ENCODE results near the gene NFIA. TPM values are rescaled to one million over a fixed set of nuclear protein-coding genes. Genes with fewer than 3 reads are reported as not detected.
A peak's percentile ranks its signal among the peaks of the same experiment; 100 is the strongest.

The NFIA gene
- polyA plus RNA-seq, 4 donors: 1.6 to 9.7 (median 4.9) TPM

- peaks cover 5 to 13% (median 7%) of the 10 kb centered on the region in 3 donors for H3K36me3 ChIP-seq (ENCODE audit: control insufficient read depth in 3 of 3, insufficient read depth in 2 of 3, low read depth in 1 of 3, low read length in 3 of 3)
- no peaks in the 10 kb centered on the region for H3K9me3 ChIP-seq (ENCODE audit: control insufficient read depth in 2 of 2, insufficient read depth in 1 of 2, low read depth in 1 of 2, low read length in 1 of 2)
- H3K27ac ChIP-seq (ENCODE audit: low read depth in 1 of 3, low read length in 2 of 3): no peak overlapping the region
- no peaks in the 10 kb centered on the region for H3K4me1 ChIP-seq (ENCODE audit: control insufficient read depth in 3 of 3, insufficient read depth in 2 of 3, low read depth in 1 of 3, low read length in 2 of 3)
- WGBS, 3 donors: 72 to 95% (median 85%) methylated on average over 3 of the region's 3 CpGs
- FAIRE-seq (no peak), DNase-seq (no peak)
- H3K4me3 ChIP-seq (ENCODE audit: low read depth in 1 of 3, low read length in 3 of 3): no peak overlapping the region
- no peaks in the 10 kb centered on the region for H3K27me3 ChIP-seq (ENCODE audit: control insufficient read depth in 3 of 3, insufficient read depth in 3 of 3, low read length in 3 of 3)
Measured at GRCh38 chr1:61352845-61353435, 270.6 kb downstream of the NFIA start.

GRCh38 chr1:61353797-61354406, 271.5 kb downstream of the NFIA start:
- Histone ChIP-seq H3K4me3 (ENCODE audit: low read depth in 1 of 3, low read length in 3 of 3) (no peak overlapping the region), H3K4me1 (ENCODE audit: control insufficient read depth in 3 of 3, insufficient read depth in 2 of 3, low read depth in 1 of 3, low read length in 2 of 3) (no peaks in the 10 kb centered on the region), H3K9me3 (ENCODE audit: control insufficient read depth in 2 of 2, insufficient read depth in 1 of 2, low read depth in 1 of 2, low read length in 1 of 2) (no peaks in the 10 kb centered on the region), H3K36me3 (ENCODE audit: control insufficient read depth in 3 of 3, insufficient read depth in 2 of 3, low read depth in 1 of 3, low read length in 3 of 3) (peaks cover 7 to 12% (median 7%) of the 10 kb centered on the region in 3 donors), H3K27ac (ENCODE audit: low read depth in 1 of 3, low read length in 2 of 3) (no peak overlapping the region), H3K27me3 (ENCODE audit: control insufficient read depth in 3 of 3, insufficient read depth in 3 of 3, low read length in 3 of 3) (no peaks in the 10 kb centered on the region)
- no peak for DNase-seq
- no peak for FAIRE-seq
- 60 to 75% (median 64%) methylated on average over 4 of the region's 4 CpGs for WGBS, 3 donors

GRCh38 chr1:61356016-61356415, 273.7 kb downstream of the NFIA start:
- Histone ChIP-seq H3K27me3 (ENCODE audit: control insufficient read depth in 3 of 3, insufficient read depth in 3 of 3, low read length in 3 of 3) (no peaks in the 10 kb centered on the region), H3K9me3 (ENCODE audit: control insufficient read depth in 2 of 2, insufficient read depth in 1 of 2, low read depth in 1 of 2, low read length in 1 of 2) (no peaks in the 10 kb centered on the region), H3K27ac (ENCODE audit: low read depth in 1 of 3, low read length in 2 of 3) (no peak overlapping the region), H3K4me1 (ENCODE audit: control insufficient read depth in 3 of 3, insufficient read depth in 2 of 3, low read depth in 1 of 3, low read length in 2 of 3) (no peaks in the 10 kb centered on the region), H3K36me3 (ENCODE audit: control insufficient read depth in 3 of 3, insufficient read depth in 2 of 3, low read depth in 1 of 3, low read length in 3 of 3) (peaks cover 7 to 17% (median 9%) of the 10 kb centered on the region in 3 donors), H3K4me3 (ENCODE audit: low read depth in 1 of 3, low read length in 3 of 3) (no peak overlapping the region)
- FAIRE-seq: no peak
- no peak for DNase-seq

GRCh38 chr1:61356995-61357394, 274.6 kb downstream of the NFIA start:
- H3K27ac ChIP-seq (ENCODE audit: low read depth in 1 of 3, low read length in 2 of 3): no peak overlapping the region
- H3K9me3 ChIP-seq (ENCODE audit: control insufficient read depth in 2 of 2, insufficient read depth in 1 of 2, low read depth in 1 of 2, low read length in 1 of 2): no peaks in the 10 kb centered on the region
- FAIRE-seq: no peak
- no peak for DNase-seq
- peaks cover 7 to 17% (median 9%) of the 10 kb centered on the region in 3 donors for H3K36me3 ChIP-seq (ENCODE audit: control insufficient read depth in 3 of 3, insufficient read depth in 2 of 3, low read depth in 1 of 3, low read length in 3 of 3)
- no peaks in the 10 kb centered on the region for H3K27me3 ChIP-seq (ENCODE audit: control insufficient read depth in 3 of 3, insufficient read depth in 3 of 3, low read length in 3 of 3)
- H3K4me3 ChIP-seq (ENCODE audit: low read depth in 1 of 3, low read length in 3 of 3): no peak overlapping the region
- WGBS, 3 donors: 84 to 85% (median 84%) methylated on average over 5 of the region's 5 CpGs
- no peaks in the 10 kb centered on the region for H3K4me1 ChIP-seq (ENCODE audit: control insufficient read depth in 3 of 3, insufficient read depth in 2 of 3, low read depth in 1 of 3, low read length in 2 of 3)

GRCh38 chr1:61357539-61357938, 275.2 kb downstream of the NFIA start:
- no peak for FAIRE-seq
- no peak for DNase-seq
- 91 to 94% (median 93%) methylated on average over 5 of the region's 5 CpGs for WGBS, 3 donors
- Histone ChIP-seq H3K36me3 (ENCODE audit: control insufficient read depth in 3 of 3, insufficient read depth in 2 of 3, low read depth in 1 of 3, low read length in 3 of 3) (peaks cover 4 to 17% (median 7%) of the 10 kb centered on the region in 3 donors), H3K4me3 (ENCODE audit: low read depth in 1 of 3, low read length in 3 of 3) (no peak overlapping the region), H3K9me3 (ENCODE audit: control insufficient read depth in 2 of 2, insufficient read depth in 1 of 2, low read depth in 1 of 2, low read length in 1 of 2) (no peaks in the 10 kb centered on the region), H3K27me3 (ENCODE audit: control insufficient read depth in 3 of 3, insufficient read depth in 3 of 3, low read length in 3 of 3) (no peaks in the 10 kb centered on the region), H3K27ac (ENCODE audit: low read depth in 1 of 3, low read length in 2 of 3) (no peak overlapping the region), H3K4me1 (ENCODE audit: control insufficient read depth in 3 of 3, insufficient read depth in 2 of 3, low read depth in 1 of 3, low read length in 2 of 3) (no peaks in the 10 kb centered on the region)

- Histone ChIP-seq H3K4me1 (ENCODE audit: control insufficient read depth in 3 of 3, insufficient read depth in 2 of 3, low read depth in 1 of 3, low read length in 2 of 3) (no peaks in the 10 kb centered on the region), H3K27ac (ENCODE audit: low read depth in 1 of 3, low read length in 2 of 3) (no peak overlapping the region), H3K9me3 (ENCODE audit: control insufficient read depth in 2 of 2, insufficient read depth in 1 of 2, low read depth in 1 of 2, low read length in 1 of 2) (no peaks in the 10 kb centered on the region), H3K36me3 (ENCODE audit: control insufficient read depth in 3 of 3, insufficient read depth in 2 of 3, low read depth in 1 of 3, low read length in 3 of 3) (peaks cover 4 to 14% (median 7%) of the 10 kb centered on the region in 3 donors), H3K4me3 (ENCODE audit: low read depth in 1 of 3, low read length in 3 of 3) (no peak overlapping the region), H3K27me3 (ENCODE audit: control insufficient read depth in 3 of 3, insufficient read depth in 3 of 3, low read length in 3 of 3) (no peaks in the 10 kb centered on the region)
- DNase-seq: no peak
- WGBS, 3 donors: 90 to 98% (median 90%) methylated on average over 8 of the region's 8 CpGs
- FAIRE-seq: no peak
Measured at GRCh38 chr1:61358770-61359455, 276.6 kb downstream of the NFIA start.

- DNase-seq: no peak
- Histone ChIP-seq H3K27ac (ENCODE audit: low read depth in 1 of 3, low read length in 2 of 3) (no peak overlapping the region), H3K27me3 (ENCODE audit: control insufficient read depth in 3 of 3, insufficient read depth in 3 of 3, low read length in 3 of 3) (no peaks in the 10 kb centered on the region), H3K4me1 (ENCODE audit: control insufficient read depth in 3 of 3, insufficient read depth in 2 of 3, low read depth in 1 of 3, low read length in 2 of 3) (no peaks in the 10 kb centered on the region), H3K36me3 (ENCODE audit: control insufficient read depth in 3 of 3, insufficient read depth in 2 of 3, low read depth in 1 of 3, low read length in 3 of 3) (peaks cover 3 to 15% (median 3%) of the 10 kb centered on the region in 3 donors), H3K4me3 (ENCODE audit: low read depth in 1 of 3, low read length in 3 of 3) (no peak overlapping the region), H3K9me3 (ENCODE audit: control insufficient read depth in 2 of 2, insufficient read depth in 1 of 2, low read depth in 1 of 2, low read length in 1 of 2) (no peaks in the 10 kb centered on the region)
- FAIRE-seq: no peak
- 92 to 96% (median 96%) methylated on average over 2 of the region's 2 CpGs for WGBS, 3 donors
Measured at GRCh38 chr1:61361931-61362330, 279.6 kb downstream of the NFIA start.

GRCh38 chr1:61362351-61362750, 280.0 kb downstream of the NFIA start:
- no peaks in the 10 kb centered on the region for H3K27me3 ChIP-seq (ENCODE audit: control insufficient read depth in 3 of 3, insufficient read depth in 3 of 3, low read length in 3 of 3)
- H3K27ac ChIP-seq (ENCODE audit: low read depth in 1 of 3, low read length in 2 of 3): no peak overlapping the region
- peak in 1 of 2 donors; percentile 3 for DNase-seq
- FAIRE-seq: no peak
- H3K9me3 ChIP-seq (ENCODE audit: control insufficient read depth in 2 of 2, insufficient read depth in 1 of 2, low read depth in 1 of 2, low read length in 1 of 2): no peaks in the 10 kb centered on the region
- no peak overlapping the region for H3K4me3 ChIP-seq (ENCODE audit: low read depth in 1 of 3, low read length in 3 of 3)
- WGBS, 3 donors: 44 to 66% (median 61%) methylated on average over 2 of the region's 2 CpGs
- no peaks in the 10 kb centered on the region for H3K4me1 ChIP-seq (ENCODE audit: control insufficient read depth in 3 of 3, insufficient read depth in 2 of 3, low read depth in 1 of 3, low read length in 2 of 3)
- peaks cover 2 to 15% (median 3%) of the 10 kb centered on the region in 3 donors for H3K36me3 ChIP-seq (ENCODE audit: control insufficient read depth in 3 of 3, insufficient read depth in 2 of 3, low read depth in 1 of 3, low read length in 3 of 3)

Measured in small intestine (tissue), 7 donors.